Esophagus squamous epithelium (tissue), 4 donors: ENCODE results near the gene FOSB.

ENCODE experiments used
- POLR2A ChIP-seq, 4 donors: fragments of 450-650 bp; IDR thresholded peaks; one replicate each; pipeline ENCODE4 v1.6.1; 2017; ENCODE audit warnings: antibody characterized with exemption in 4 of 4, mild to moderate bottlenecking in 4 of 4, moderate library complexity in 3 of 4
- TF ChIP-seq, protein P1 (sequence below), 6 experiments: fragments of 450-650 bp in 4 of 6; fragments of 200-600 bp in 2 of 6; sonication (generic) in 2 of 6; IDR thresholded peaks; one replicate each; pipeline ENCODE4 v1.5.1; 2016 to 2019; ENCODE audit warnings: antibody characterized with exemption in 6 of 6, mild to moderate bottlenecking in 4 of 6, moderate library complexity in 4 of 6

DNA sequence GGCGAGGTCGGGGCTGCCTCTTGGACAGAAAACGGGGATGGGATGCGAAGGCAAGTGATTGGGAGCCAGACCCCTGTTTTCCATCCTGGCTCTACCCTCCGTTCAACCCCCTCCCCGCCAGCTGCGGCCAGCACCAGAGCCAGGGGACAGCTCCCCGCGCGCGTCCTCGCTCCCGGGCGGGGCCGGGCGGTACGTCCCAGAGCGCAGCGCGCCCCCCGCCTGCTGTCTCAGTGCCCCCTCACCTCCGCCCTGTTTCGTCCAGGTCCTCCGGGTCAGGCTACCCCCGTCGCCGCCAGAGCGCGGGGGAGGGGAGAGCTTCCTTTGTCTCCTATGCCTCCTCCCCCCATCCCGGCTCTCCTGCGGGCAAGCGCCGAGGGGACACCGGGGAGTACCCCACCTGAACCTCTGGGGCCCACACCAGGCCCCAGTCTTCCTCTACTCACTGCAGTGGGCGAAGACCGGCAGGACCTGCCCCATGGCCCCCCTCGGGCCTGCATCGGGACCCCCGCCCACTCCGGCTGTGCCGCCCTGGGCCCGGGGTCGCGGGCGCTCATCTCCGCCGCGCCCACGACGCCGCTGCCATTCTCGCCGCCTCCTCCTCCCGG lies 28.7 kb downstream of the FOSB start:
- TF ChIP-seq, protein P1, sequence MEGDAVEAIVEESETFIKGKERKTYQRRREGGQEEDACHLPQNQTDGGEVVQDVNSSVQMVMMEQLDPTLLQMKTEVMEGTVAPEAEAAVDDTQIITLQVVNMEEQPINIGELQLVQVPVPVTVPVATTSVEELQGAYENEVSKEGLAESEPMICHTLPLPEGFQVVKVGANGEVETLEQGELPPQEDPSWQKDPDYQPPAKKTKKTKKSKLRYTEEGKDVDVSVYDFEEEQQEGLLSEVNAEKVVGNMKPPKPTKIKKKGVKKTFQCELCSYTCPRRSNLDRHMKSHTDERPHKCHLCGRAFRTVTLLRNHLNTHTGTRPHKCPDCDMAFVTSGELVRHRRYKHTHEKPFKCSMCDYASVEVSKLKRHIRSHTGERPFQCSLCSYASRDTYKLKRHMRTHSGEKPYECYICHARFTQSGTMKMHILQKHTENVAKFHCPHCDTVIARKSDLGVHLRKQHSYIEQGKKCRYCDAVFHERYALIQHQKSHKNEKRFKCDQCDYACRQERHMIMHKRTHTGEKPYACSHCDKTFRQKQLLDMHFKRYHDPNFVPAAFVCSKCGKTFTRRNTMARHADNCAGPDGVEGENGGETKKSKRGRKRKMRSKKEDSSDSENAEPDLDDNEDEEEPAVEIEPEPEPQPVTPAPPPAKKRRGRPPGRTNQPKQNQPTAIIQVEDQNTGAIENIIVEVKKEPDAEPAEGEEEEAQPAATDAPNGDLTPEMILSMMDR (IDR thresholded peaks at IDR 0.05), result no peak
- TF ChIP-seq POLR2A (IDR thresholded peaks at IDR 0.05), result no peak
